ENCODE measurements around the gene OR51M1.
"Not testable (repeated sequence)": the region's sequence is repeated elsewhere in the genome, so short reads cannot be mapped to it uniquely, and the experiment has no call there.

OR51M1 gene

DNA sequence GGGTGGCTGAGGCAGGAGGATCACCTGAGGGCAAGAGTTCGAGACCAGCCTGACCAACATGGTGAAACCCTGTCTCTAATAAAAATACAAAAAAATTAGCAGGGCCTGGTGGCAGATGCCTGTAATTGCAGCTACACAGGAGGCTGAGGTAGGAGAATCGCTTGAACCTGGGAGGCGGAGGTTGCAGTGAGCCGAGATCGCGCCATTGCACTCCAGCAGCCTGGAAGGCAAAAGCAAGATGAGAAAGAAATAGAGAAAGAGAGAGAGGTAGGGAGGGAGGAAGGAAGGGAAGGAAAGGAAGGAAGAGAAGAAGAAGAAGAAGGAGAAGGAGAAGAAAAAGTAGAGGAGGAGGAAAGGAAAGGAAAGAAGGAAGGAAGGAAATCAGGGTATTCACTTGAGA lies 17.2 kb upstream of the OR51M1 start:
- not testable (repeated sequence) for H3K4me3 Mint-ChIP-seq; H3K27ac Mint-ChIP-seq; H3K4me1 Mint-ChIP-seq (ENCODE audit: low read depth); H3K9me3 Mint-ChIP-seq (ENCODE audit: low read depth); H3K36me3 Mint-ChIP-seq; H3K27me3 Mint-ChIP-seq

DNA sequence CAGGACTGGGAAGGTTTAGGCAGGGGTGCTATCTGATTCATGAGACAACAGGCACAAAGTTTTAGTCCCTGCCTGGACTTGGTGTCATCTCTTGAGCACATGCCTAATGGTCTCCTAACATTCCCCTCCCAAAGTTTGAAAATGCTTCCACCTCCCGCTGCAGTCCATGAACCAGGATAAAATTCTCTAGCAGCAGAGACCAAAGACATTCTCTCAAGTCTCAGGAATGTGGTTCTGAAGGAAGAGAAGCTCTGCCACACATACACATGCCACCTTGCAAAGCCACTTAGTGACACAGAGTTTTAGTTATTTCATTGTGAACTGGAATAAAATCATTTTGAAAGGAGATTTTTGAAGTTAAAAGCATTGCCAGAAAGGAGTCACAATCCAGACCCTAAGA lies 16.8 kb upstream of the OR51M1 start:
- Mint-ChIP-seq H3K36me3 (no peaks in the 10 kb centered on the region), H3K9me3 (ENCODE audit: low read depth) (no peaks in the 10 kb centered on the region), H3K27ac (no peak overlapping the region), H3K27me3 (peaks cover 9% of the 10 kb centered on the region), H3K4me3 (no peak overlapping the region), H3K4me1 (ENCODE audit: low read depth) (no peaks in the 10 kb centered on the region)

- Mint-ChIP-seq H3K36me3 (no peaks in the 10 kb centered on the region), H3K27ac (no peak overlapping the region), H3K9me3 (ENCODE audit: low read depth) (no peaks in the 10 kb centered on the region), H3K4me3 (no peak overlapping the region), H3K4me1 (ENCODE audit: low read depth) (no peaks in the 10 kb centered on the region), H3K27me3 (peaks cover 10% of the 10 kb centered on the region)
Observed at GRCh38 chr11:5367448-5368074, 16.1 kb upstream of the OR51M1 start.

- Mint-ChIP-seq H3K27me3 (peaks cover 15% of the 10 kb centered on the region), H3K4me1 (ENCODE audit: low read depth) (no peaks in the 10 kb centered on the region), H3K9me3 (ENCODE audit: low read depth) (no peaks in the 10 kb centered on the region), H3K36me3 (no peaks in the 10 kb centered on the region), H3K27ac (no peak overlapping the region), H3K4me3 (no peak overlapping the region)
Observed at GRCh38 chr11:5368502-5369043, 15.0 kb upstream of the OR51M1 start.

- Mint-ChIP-seq H3K9me3 (ENCODE audit: low read depth) (no peaks in the 10 kb centered on the region), H3K27ac (no peak overlapping the region), H3K4me1 (ENCODE audit: low read depth) (no peaks in the 10 kb centered on the region), H3K36me3 (no peaks in the 10 kb centered on the region), H3K27me3 (peaks cover 15% of the 10 kb centered on the region), H3K4me3 (no peak overlapping the region)
Observed at GRCh38 chr11:5369789-5370188, 13.8 kb upstream of the OR51M1 start.

- Mint-ChIP-seq H3K27ac (no peak overlapping the region), H3K4me1 (ENCODE audit: low read depth) (no peaks in the 10 kb centered on the region), H3K27me3 (no peaks in the 10 kb centered on the region), H3K36me3 (no peaks in the 10 kb centered on the region), H3K9me3 (ENCODE audit: low read depth) (no peaks in the 10 kb centered on the region), H3K4me3 (no peak overlapping the region)
Observed at GRCh38 chr11:5380740-5381342, 2.8 kb upstream of the OR51M1 start.

DNA sequence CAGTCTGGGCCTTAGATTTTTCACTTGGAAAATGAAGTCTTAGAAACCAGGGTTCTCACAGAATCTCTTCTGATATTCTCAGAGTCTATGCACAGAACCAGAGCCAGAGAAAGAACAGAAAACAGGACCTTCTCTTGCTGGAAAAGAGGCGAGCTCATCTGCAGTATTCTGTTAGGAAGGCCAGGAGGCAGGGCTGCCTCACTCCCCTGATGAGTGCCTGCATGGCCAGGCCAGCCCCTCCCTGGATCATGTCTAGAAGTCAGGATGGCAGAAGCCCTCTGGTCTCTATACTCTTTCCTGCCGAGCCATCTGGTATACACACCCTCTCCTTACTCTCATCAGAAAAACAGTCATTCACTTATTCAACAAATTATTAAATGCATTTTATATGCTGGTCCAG lies 723 bp downstream of the OR51M1 start:
- H3K4me1 Mint-ChIP-seq (ENCODE audit: low read depth): no peaks in the 10 kb centered on the region
- H3K27ac Mint-ChIP-seq: no peak overlapping the region
- no peaks in the 10 kb centered on the region for H3K36me3 Mint-ChIP-seq
- no peaks in the 10 kb centered on the region for H3K27me3 Mint-ChIP-seq
- no peaks in the 10 kb centered on the region for H3K9me3 Mint-ChIP-seq (ENCODE audit: low read depth)
- H3K4me3 Mint-ChIP-seq: no peak overlapping the region

DNA sequence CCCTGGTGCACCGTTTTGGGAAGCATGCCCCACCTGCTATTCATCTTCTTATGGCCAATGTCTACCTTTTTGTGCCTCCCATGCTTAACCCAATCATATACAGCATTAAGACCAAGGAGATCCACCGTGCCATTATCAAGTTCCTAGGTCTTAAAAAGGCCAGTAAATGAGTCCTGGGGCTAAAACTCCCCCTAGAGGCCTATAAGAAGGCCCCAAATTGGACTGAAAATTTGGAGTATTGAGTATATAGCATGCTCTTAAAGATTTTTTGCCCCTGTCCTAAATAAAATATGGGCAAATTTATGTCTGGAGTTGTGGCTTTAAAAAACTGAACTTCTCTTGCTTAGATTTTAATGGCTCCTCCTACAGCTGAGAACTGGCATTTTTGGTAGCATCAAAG lies 6.6 kb downstream of the OR51M1 start:
- Mint-ChIP-seq H3K4me1 (ENCODE audit: low read depth) (no peaks in the 10 kb centered on the region), H3K9me3 (ENCODE audit: low read depth) (no peaks in the 10 kb centered on the region), H3K27ac (no peak overlapping the region), H3K27me3 (no peaks in the 10 kb centered on the region), H3K4me3 (no peak overlapping the region), H3K36me3 (no peaks in the 10 kb centered on the region)

DNA sequence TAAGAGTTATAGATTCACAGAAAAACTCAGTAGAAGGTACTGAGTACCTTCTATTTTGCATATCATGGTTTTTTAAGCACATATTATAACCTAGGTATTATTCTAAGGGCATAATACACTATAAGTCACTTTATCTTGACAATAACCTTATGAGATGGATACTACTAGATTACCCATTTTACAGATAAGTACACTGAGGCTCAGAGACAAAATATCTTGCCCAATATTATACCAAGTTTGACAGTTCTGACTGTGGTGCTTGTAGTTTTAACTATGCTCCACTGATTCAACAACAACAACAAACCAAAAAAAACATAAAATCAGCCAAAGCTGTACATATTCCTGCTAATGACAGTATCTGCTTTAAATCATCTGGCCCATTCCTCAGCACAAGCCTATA lies 10.5 kb downstream of the OR51M1 start:
- Mint-ChIP-seq H3K9me3 (ENCODE audit: low read depth) (no peaks in the 10 kb centered on the region), H3K4me3 (no peak overlapping the region), H3K4me1 (ENCODE audit: low read depth) (no peaks in the 10 kb centered on the region), H3K36me3 (no peaks in the 10 kb centered on the region), H3K27me3 (no peaks in the 10 kb centered on the region), H3K27ac (no peak overlapping the region)

- peaks cover 4% of the 10 kb centered on the region for H3K27me3 Mint-ChIP-seq
- no peaks in the 10 kb centered on the region for H3K9me3 Mint-ChIP-seq (ENCODE audit: low read depth)
- H3K27ac Mint-ChIP-seq: no peak overlapping the region
- no peak overlapping the region for H3K4me3 Mint-ChIP-seq
- no peaks in the 10 kb centered on the region for H3K36me3 Mint-ChIP-seq
- H3K4me1 Mint-ChIP-seq (ENCODE audit: low read depth): no peaks in the 10 kb centered on the region
Observed at GRCh38 chr11:5398936-5399335, 15.3 kb downstream of the OR51M1 start.

DNA sequence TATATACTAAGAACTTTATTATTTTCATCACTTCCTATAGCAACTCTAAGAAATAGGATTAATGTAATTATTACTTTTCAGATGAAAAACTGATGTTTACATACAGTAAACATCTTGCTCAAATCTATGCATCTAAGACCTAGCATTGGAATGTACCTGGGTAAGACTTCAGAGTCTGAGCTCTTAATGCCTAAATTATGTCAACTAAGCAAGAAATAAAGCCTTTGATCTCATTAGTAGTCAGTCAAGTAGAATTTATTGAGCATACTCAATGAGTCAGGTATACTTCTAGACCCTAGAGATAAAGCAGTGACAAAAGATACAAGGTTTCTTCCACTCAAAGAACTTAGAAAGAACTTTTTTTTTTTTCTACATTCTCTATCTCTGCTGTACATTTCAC lies 21.6 kb downstream of the OR51M1 start:
- Mint-ChIP-seq H3K27me3 (peaks cover 16% of the 10 kb centered on the region), H3K36me3 (no peaks in the 10 kb centered on the region), H3K4me3 (no peak overlapping the region), H3K4me1 (ENCODE audit: low read depth) (no peaks in the 10 kb centered on the region), H3K9me3 (ENCODE audit: low read depth) (no peaks in the 10 kb centered on the region), H3K27ac (no peak overlapping the region)

DNA sequence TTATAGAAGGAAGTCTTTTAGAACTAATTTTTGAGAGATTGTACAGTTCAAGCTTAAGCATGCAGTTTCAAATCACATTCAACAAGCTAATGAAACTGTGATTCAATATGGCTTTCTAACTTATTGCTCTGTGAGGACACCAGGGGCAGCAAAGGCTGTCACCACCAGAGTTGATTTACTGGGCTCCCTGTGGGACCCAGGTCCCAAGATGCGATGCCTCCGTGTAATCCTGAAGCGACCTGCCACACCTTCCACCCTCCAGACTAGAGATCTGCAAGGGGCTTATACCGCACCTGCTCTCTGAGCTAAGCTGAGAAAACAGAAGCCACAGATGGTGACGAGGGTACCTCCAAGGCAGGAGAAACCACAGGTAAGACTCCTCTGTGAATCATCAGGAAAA lies 37.4 kb downstream of the OR51M1 start:
- Mint-ChIP-seq H3K9me3 (ENCODE audit: low read depth) (no peaks in the 10 kb centered on the region), H3K4me3 (no peak overlapping the region), H3K27me3 (peaks cover 12% of the 10 kb centered on the region), H3K27ac (no peak overlapping the region), H3K36me3 (peaks cover 2% of the 10 kb centered on the region), H3K4me1 (ENCODE audit: low read depth) (no peaks in the 10 kb centered on the region)

- H3K27me3 Mint-ChIP-seq: peaks cover 12% of the 10 kb centered on the region
Observed at GRCh38 chr11:5421811-5422210, 38.2 kb downstream of the OR51M1 start, which contains the start of gene OR51Q1. Gene OR51Q1, plus strand, starts transcription at chr11:5422111. Its CDS starts 90 bp downstream, at chr11:5422201.

DNA sequence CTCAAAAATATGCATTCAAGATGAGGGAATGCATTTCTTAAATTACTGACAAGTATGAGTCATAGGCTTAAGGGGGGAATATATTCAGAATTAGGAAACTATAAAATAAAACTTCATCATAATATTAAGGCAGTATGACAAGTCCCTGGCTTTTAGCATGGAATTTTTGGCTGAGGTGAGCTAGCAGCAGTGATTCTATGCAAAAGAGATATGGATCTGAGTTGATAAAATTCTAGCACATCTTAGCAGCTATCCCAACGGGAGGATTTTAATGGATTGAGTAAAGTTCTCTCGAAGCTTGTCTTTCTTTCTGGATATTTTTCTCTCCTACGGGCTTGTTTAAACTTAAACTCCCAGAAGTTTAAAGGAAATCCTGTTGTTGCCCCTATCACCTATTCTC lies 39.5 kb downstream of the OR51M1 start:
- no peak overlapping the region for H3K4me3 Mint-ChIP-seq
- peaks cover 16% of the 10 kb centered on the region for H3K27me3 Mint-ChIP-seq
- no peaks in the 10 kb centered on the region for H3K4me1 Mint-ChIP-seq (ENCODE audit: low read depth)
- no peaks in the 10 kb centered on the region for H3K9me3 Mint-ChIP-seq (ENCODE audit: low read depth)
- peaks cover 2% of the 10 kb centered on the region for H3K36me3 Mint-ChIP-seq
- H3K27ac Mint-ChIP-seq: no peak overlapping the region

More at GRCh38 chr11:5421811-5422210, 38.2 kb downstream of the OR51M1 start, which contains the start of gene OR51Q1:
- no peaks in the 10 kb centered on the region for H3K9me3 Mint-ChIP-seq (ENCODE audit: low read depth)
- H3K4me3 Mint-ChIP-seq: no peak within 1 kb of the TSS
- H3K36me3 Mint-ChIP-seq: peaks cover 2% of the 10 kb centered on the region
- no peaks in the 10 kb centered on the region for H3K4me1 Mint-ChIP-seq (ENCODE audit: low read depth)
- no peak within 1 kb of the TSS for H3K27ac Mint-ChIP-seq

GRCh38 chr11:5441414-5441813 lies 57.8 kb downstream of the OR51M1 start, which contains the start of gene OR51I1:
Gene OR51I1, minus strand, starts transcription at chr11:5441514. Its CDS starts 0 bp downstream, at chr11:5441514.
- Mint-ChIP-seq H3K27ac (no peak within 1 kb of the TSS), H3K4me1 (ENCODE audit: low read depth) (no peaks in the 10 kb centered on the region), H3K27me3 (peaks cover 8% of the 10 kb centered on the region), H3K9me3 (ENCODE audit: low read depth) (no peaks in the 10 kb centered on the region), H3K4me3 (no peak within 1 kb of the TSS), H3K36me3 (no peaks in the 10 kb centered on the region)
